ENCODE results near the gene DDAH1.

- TF ChIP-seq CTCF (IDR thresholded peaks at IDR 0.05) (no peak), POLR2A (IDR thresholded peaks at IDR 0.05) (no peak)
Observed at GRCh38 chr1:85289848-85290335, 175.1 kb downstream of the DDAH1 start.
